Measurements from ENCODE around the gene TNFAIP2.

The TNFAIP2 gene

DNA sequence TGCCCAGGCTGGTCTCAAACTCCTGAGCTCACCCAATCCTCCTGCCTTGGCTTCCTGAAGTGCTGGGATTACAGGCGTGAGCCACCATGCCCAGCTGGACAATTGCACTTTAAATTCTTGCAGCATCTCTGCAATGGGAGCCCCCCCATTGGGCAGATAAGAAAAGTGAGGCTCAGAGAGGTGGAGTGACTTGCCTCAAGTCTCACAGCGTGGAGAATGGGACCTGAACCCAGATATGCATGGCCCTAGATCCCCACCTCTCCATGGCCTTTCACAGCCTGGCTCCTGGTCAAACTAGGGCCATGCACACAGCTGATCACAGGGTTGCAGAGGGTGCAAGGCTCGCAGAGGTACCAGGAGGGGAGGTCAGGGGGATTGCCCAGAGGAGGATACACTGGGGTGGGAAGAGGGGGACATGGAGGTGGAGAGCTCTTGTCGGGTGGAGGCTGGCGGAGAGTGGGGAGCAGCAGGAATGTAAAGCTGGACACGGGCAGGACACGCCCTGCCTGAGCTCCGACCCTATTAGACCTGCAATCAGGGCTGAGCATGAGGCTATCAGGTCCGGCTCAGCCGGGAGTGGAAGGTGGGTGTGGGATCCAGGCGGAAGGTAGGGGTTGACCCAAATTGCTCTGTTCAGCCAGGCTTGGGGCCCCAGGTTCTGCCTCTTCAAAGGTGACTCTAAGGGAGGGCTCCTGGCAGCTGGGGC, 21.9 kb upstream of the TNFAIP2 start:
- H3K4me1 ChIP-seq (ENCODE audit: insufficient read depth, low read length, poor library complexity, severe bottlenecking): no peaks in the 10 kb centered on the region
- H3K4me2 ChIP-seq (ENCODE audit: low read depth, low read length, poor library complexity, severe bottlenecking): no peak overlapping the region
- TF ChIP-seq, protein P1, sequence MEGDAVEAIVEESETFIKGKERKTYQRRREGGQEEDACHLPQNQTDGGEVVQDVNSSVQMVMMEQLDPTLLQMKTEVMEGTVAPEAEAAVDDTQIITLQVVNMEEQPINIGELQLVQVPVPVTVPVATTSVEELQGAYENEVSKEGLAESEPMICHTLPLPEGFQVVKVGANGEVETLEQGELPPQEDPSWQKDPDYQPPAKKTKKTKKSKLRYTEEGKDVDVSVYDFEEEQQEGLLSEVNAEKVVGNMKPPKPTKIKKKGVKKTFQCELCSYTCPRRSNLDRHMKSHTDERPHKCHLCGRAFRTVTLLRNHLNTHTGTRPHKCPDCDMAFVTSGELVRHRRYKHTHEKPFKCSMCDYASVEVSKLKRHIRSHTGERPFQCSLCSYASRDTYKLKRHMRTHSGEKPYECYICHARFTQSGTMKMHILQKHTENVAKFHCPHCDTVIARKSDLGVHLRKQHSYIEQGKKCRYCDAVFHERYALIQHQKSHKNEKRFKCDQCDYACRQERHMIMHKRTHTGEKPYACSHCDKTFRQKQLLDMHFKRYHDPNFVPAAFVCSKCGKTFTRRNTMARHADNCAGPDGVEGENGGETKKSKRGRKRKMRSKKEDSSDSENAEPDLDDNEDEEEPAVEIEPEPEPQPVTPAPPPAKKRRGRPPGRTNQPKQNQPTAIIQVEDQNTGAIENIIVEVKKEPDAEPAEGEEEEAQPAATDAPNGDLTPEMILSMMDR (conservative IDR thresholded peaks at IDR 0.05; ENCODE audit: low read length): no peak
- TF ChIP-seq EZH2phosphoT487 (IDR thresholded peaks at IDR 0.05; ENCODE audit: borderline replicate concordance): no peak
- H3K79me2 ChIP-seq (ENCODE audit: insufficient read depth, low read length): no peaks in the 10 kb centered on the region
- no peak overlapping the region for H3K9ac ChIP-seq (ENCODE audit: low read depth, low read length, poor library complexity, severe bottlenecking)
- H3K9me2 ChIP-seq (replicated peaks; ENCODE audit: low read depth, low read length): no peaks in the 10 kb centered on the region
- no peaks in the 10 kb centered on the region for H4K20me1 ChIP-seq (ENCODE audit: insufficient read depth, low read length, poor library complexity, severe bottlenecking)
- no peak overlapping the region for H3K4me3 ChIP-seq (ENCODE audit: low read length, poor library complexity, severe bottlenecking)
- H2AFZ ChIP-seq (ENCODE audit: low read length): no peak overlapping the region
- no peaks in the 10 kb centered on the region for H3K27me3 ChIP-seq (ENCODE audit: insufficient read depth, low read length, poor library complexity, severe bottlenecking)
- H3F3A ChIP-seq (ENCODE audit: low read depth): no peaks in the 10 kb centered on the region
- no peaks in the 10 kb centered on the region for H3K9me3 ChIP-seq (ENCODE audit: insufficient read depth, low read depth, low read length)
- H3K36me3 ChIP-seq (ENCODE audit: insufficient read depth, low read length): no peaks in the 10 kb centered on the region

DNA sequence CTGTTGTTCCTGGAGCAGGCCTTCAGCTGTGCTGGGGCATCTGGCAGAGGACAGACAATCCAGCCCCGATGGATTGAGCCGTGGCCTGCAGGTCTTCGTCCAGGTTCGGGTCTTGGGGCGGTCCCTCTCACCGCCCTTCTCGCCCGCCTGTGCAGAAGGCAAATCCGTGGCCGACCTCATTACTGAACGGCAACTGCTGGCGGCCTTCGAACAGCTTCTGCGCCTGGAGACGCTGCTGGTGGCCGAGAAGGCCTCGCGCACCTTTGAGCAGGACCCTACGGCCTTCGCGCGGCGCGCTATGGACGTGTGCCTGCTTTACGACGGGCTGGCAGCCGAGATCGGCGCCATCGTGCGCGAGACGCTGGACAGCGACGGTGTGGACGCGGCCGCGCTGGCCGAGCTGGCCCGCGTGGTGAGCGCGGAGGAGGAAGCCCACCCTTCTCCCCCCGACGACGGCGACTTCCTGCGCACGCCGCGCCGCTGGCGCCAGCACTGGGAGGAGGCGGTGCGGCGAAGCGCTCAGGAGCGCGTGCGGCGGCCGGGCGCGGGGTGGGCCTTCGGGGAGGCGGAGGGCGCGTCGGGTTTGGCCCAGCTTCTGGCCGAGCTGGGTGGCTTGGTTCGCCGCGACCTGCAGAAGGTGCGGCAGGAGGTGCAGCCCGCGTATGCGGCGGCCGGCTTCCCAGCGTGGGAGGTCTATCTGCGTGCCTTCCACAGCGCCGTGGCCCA, 21.1 kb upstream of the TNFAIP2 start:
- Histone ChIP-seq H4K20me1 (ENCODE audit: insufficient read depth, low read length, poor library complexity, severe bottlenecking) (no peaks in the 10 kb centered on the region), H3K4me2 (ENCODE audit: low read depth, low read length, poor library complexity, severe bottlenecking) (no peak overlapping the region), H3K9ac (ENCODE audit: low read depth, low read length, poor library complexity, severe bottlenecking) (no peak overlapping the region), H3K4me1 (ENCODE audit: insufficient read depth, low read length, poor library complexity, severe bottlenecking) (no peaks in the 10 kb centered on the region), H2AFZ (ENCODE audit: low read length) (no peak overlapping the region), H3F3A (ENCODE audit: low read depth) (no peaks in the 10 kb centered on the region), H3K9me2 (replicated peaks; ENCODE audit: low read depth, low read length) (no peaks in the 10 kb centered on the region), H3K4me3 (ENCODE audit: low read length, poor library complexity, severe bottlenecking) (no peak overlapping the region), H3K79me2 (ENCODE audit: insufficient read depth, low read length) (no peaks in the 10 kb centered on the region), H3K9me3 (ENCODE audit: insufficient read depth, low read depth, low read length) (no peaks in the 10 kb centered on the region), H3K36me3 (ENCODE audit: insufficient read depth, low read length) (no peaks in the 10 kb centered on the region), H3K27me3 (ENCODE audit: insufficient read depth, low read length, poor library complexity, severe bottlenecking) (no peaks in the 10 kb centered on the region)
- no peak for TF ChIP-seq EZH2phosphoT487 (IDR thresholded peaks at IDR 0.05; ENCODE audit: borderline replicate concordance)
- TF ChIP-seq, protein P1 (conservative IDR thresholded peaks at IDR 0.05; ENCODE audit: low read length): no peak

DNA sequence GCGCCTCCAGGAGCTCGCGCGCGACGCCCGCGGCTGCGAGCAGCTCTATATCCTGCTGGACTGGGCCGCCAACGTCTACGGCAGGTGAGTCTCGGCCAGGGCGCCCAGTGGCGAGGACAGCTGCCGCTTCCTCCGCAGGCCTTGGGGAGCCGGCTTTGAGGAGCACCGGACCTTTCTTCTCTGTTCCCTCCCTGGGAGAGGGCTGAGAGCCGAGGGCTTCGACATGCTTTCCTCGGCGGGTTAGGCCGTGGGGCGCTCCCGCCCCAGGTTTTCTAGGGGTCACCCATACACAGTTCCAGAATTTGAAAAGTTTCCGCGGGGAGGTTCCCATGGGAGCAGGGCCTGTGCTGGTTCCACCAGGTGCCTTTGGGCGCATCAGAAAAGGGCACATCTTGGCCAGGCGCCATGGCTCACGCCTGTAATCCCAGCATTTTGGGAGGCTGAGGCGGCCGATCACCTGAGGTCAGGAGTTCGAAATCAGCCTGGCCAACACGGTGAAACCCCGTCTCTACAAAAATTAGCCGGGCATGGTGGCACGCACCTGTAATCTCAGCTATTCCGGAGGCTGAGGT, 20.5 kb upstream of the TNFAIP2 start:
- TF ChIP-seq EZH2phosphoT487 (IDR thresholded peaks at IDR 0.05; ENCODE audit: borderline replicate concordance): no peak
- TF ChIP-seq, protein P1 (conservative IDR thresholded peaks at IDR 0.05; ENCODE audit: low read length): no peak
- no peaks in the 10 kb centered on the region for H3K79me2 ChIP-seq (ENCODE audit: insufficient read depth, low read length)
- H3K9ac ChIP-seq (ENCODE audit: low read depth, low read length, poor library complexity, severe bottlenecking): no peak overlapping the region
- H2AFZ ChIP-seq (ENCODE audit: low read length): no peak overlapping the region
- H4K20me1 ChIP-seq (ENCODE audit: insufficient read depth, low read length, poor library complexity, severe bottlenecking): no peaks in the 10 kb centered on the region
- no peak overlapping the region for H3K4me3 ChIP-seq (ENCODE audit: low read length, poor library complexity, severe bottlenecking)
- H3K4me2 ChIP-seq (ENCODE audit: low read depth, low read length, poor library complexity, severe bottlenecking): no peak overlapping the region
- H3K9me2 ChIP-seq (replicated peaks; ENCODE audit: low read depth, low read length): no peaks in the 10 kb centered on the region
- H3K36me3 ChIP-seq (ENCODE audit: insufficient read depth, low read length): no peaks in the 10 kb centered on the region
- no peaks in the 10 kb centered on the region for H3K9me3 ChIP-seq (ENCODE audit: insufficient read depth, low read depth, low read length)
- no peaks in the 10 kb centered on the region for H3K4me1 ChIP-seq (ENCODE audit: insufficient read depth, low read length, poor library complexity, severe bottlenecking)
- no peaks in the 10 kb centered on the region for H3F3A ChIP-seq (ENCODE audit: low read depth)
- no peaks in the 10 kb centered on the region for H3K27me3 ChIP-seq (ENCODE audit: insufficient read depth, low read length, poor library complexity, severe bottlenecking)

Data from Loucy (cell line).